Measurements from ENCODE around the gene ADAMTS6. TPM values are rescaled to one million over a fixed set of nuclear protein-coding genes. Genes with fewer than 3 reads are reported as not detected.

ADAMTS6 gene
- total and polyA plus RNA-seq, 2 experiments from 2014 or later, result 3.4 to 21.0 TPM

GRCh38 chr5:65478336-65478735, 3.4 kb downstream of the ADAMTS6 start:
- Histone ChIP-seq H3K4me3 (no peak overlapping the region), H3K36me3 (replicated peaks; ENCODE audit: insufficient read depth, low read depth) (no peaks in the 10 kb centered on the region), H4K20me1 (ENCODE audit: insufficient read depth, poor library complexity, severe bottlenecking) (no peaks in the 10 kb centered on the region), H3K27me3 (no peaks in the 10 kb centered on the region), H3K4me2 (peak overlapping the region; percentile 87), H3K4me1 (ENCODE audit: insufficient read depth) (peaks cover 2% of the 10 kb centered on the region), H3K79me2 (peaks cover 44% of the 10 kb centered on the region), H3K9me2 (replicated peaks; ENCODE audit: insufficient read depth) (no peaks in the 10 kb centered on the region), H3K9me3 (ENCODE audit: low read depth) (no peaks in the 10 kb centered on the region), H2AFZ (no peak overlapping the region), H3K27ac (no peak overlapping the region)
- DNase-seq (ENCODE audit: low spot score), result no peak
- 43% methylated on average over 1 of the region's 1 CpG for WGBS (ENCODE audit: low lambda C conversion rate, missing lambda C conversion rate)
- TF ChIP-seq CTCF (IDR thresholded peaks at IDR 0.05; ENCODE audit: poor library complexity), result no peak
- TF ChIP-seq EZH2 (IDR thresholded peaks at IDR 0.05; ENCODE audit: borderline replicate concordance), result no peak
- TF ChIP-seq EZH2phosphoT487 (IDR thresholded peaks at IDR 0.05; ENCODE audit: low read depth, severe bottlenecking, unreplicated experiment), result no peak

GRCh38 chr5:65475895-65476294, 5.8 kb downstream of the ADAMTS6 start:
- DNase-seq (ENCODE audit: low spot score), result no peak
- no peaks in the 10 kb centered on the region for H3K9me2 ChIP-seq (replicated peaks; ENCODE audit: insufficient read depth)
- H3K4me1 ChIP-seq (ENCODE audit: insufficient read depth), result no peaks in the 10 kb centered on the region
- no peak overlapping the region for H3K27ac ChIP-seq
- H3K27me3 ChIP-seq, result no peaks in the 10 kb centered on the region
- H4K20me1 ChIP-seq (ENCODE audit: insufficient read depth, poor library complexity, severe bottlenecking), result no peaks in the 10 kb centered on the region
- peaks cover 59% of the 10 kb centered on the region for H3K79me2 ChIP-seq
- no peak overlapping the region for H2AFZ ChIP-seq
- TF ChIP-seq EZH2phosphoT487 (IDR thresholded peaks at IDR 0.05; ENCODE audit: low read depth, severe bottlenecking, unreplicated experiment) (no peak), EZH2 (IDR thresholded peaks at IDR 0.05; ENCODE audit: borderline replicate concordance) (no peak), CTCF (IDR thresholded peaks at IDR 0.05; ENCODE audit: poor library complexity) (no peak)
- no peaks in the 10 kb centered on the region for H3K9me3 ChIP-seq (ENCODE audit: low read depth)
- WGBS (ENCODE audit: low lambda C conversion rate, missing lambda C conversion rate), result 100% methylated on average over 1 of the region's 1 CpG
- H3K36me3 ChIP-seq (replicated peaks; ENCODE audit: insufficient read depth, low read depth), result no peaks in the 10 kb centered on the region
- no peak overlapping the region for H3K4me3 ChIP-seq
- H3K4me2 ChIP-seq, result no peak overlapping the region

GRCh38 chr5:65475336-65475735, 6.4 kb downstream of the ADAMTS6 start:
- H4K20me1 ChIP-seq (ENCODE audit: insufficient read depth, poor library complexity, severe bottlenecking), result no peaks in the 10 kb centered on the region
- H3K9me2 ChIP-seq (replicated peaks; ENCODE audit: insufficient read depth), result no peaks in the 10 kb centered on the region
- no peak overlapping the region for H2AFZ ChIP-seq
- WGBS (ENCODE audit: low lambda C conversion rate, missing lambda C conversion rate), result 82% methylated on average over 4 of the region's 4 CpGs
- H3K36me3 ChIP-seq (replicated peaks; ENCODE audit: insufficient read depth, low read depth), result no peaks in the 10 kb centered on the region
- no peak overlapping the region for H3K4me3 ChIP-seq
- no peaks in the 10 kb centered on the region for H3K27me3 ChIP-seq
- peaks cover 59% of the 10 kb centered on the region for H3K79me2 ChIP-seq
- no peak overlapping the region for H3K4me2 ChIP-seq
- TF ChIP-seq EZH2phosphoT487 (IDR thresholded peaks at IDR 0.05; ENCODE audit: low read depth, severe bottlenecking, unreplicated experiment) (no peak), EZH2 (IDR thresholded peaks at IDR 0.05; ENCODE audit: borderline replicate concordance) (no peak), CTCF (IDR thresholded peaks at IDR 0.05; ENCODE audit: poor library complexity) (no peak)
- H3K27ac ChIP-seq, result no peak overlapping the region
- no peaks in the 10 kb centered on the region for H3K4me1 ChIP-seq (ENCODE audit: insufficient read depth)
- no peak for DNase-seq (ENCODE audit: low spot score)
- no peaks in the 10 kb centered on the region for H3K9me3 ChIP-seq (ENCODE audit: low read depth)

Data from hepatocyte (in vitro differentiated cells).